ENCODE data around the gene COL4A1.

The COL4A1 gene

GRCh38 chr13:110158226-110158625 lies 148.7 kb downstream of the COL4A1 start:
- Histone ChIP-seq H3K36me3 (ENCODE audit: control insufficient read depth, insufficient read depth, low read length) (peaks cover 14% of the 10 kb centered on the region), H3K9me3 (ENCODE audit: control insufficient read depth, low read length) (no peaks in the 10 kb centered on the region), H3K27ac (ENCODE audit: insufficient read depth, low read depth, low read length, poor library complexity, severe bottlenecking) (no peak overlapping the region), H3K4me1 (ENCODE audit: control insufficient read depth, insufficient read depth, low read length) (no peaks in the 10 kb centered on the region), H3K4me3 (ENCODE audit: insufficient read depth, low read depth, low read length) (no peak overlapping the region), H3K27me3 (ENCODE audit: control insufficient read depth, insufficient read depth, low read length, poor library complexity, severe bottlenecking) (no peaks in the 10 kb centered on the region)
- WGBS, 2 experiments, result 92 to 94% methylated on average over 2 of the region's 2 CpGs

GRCh38 chr13:110157718-110158117 lies 149.2 kb downstream of the COL4A1 start:
- no peak overlapping the region for H3K4me3 ChIP-seq (ENCODE audit: insufficient read depth, low read depth, low read length)
- no peaks in the 10 kb centered on the region for H3K4me1 ChIP-seq (ENCODE audit: control insufficient read depth, insufficient read depth, low read length)
- whole genome bisulfite sequencing, 2 experiments, result 93 to 98% methylated on average over 1 of the region's 1 CpG
- H3K9me3 ChIP-seq (ENCODE audit: control insufficient read depth, low read length), result no peaks in the 10 kb centered on the region
- peaks cover 14% of the 10 kb centered on the region for H3K36me3 ChIP-seq (ENCODE audit: control insufficient read depth, insufficient read depth, low read length)
- H3K27me3 ChIP-seq (ENCODE audit: control insufficient read depth, insufficient read depth, low read length, poor library complexity, severe bottlenecking), result no peaks in the 10 kb centered on the region
- H3K27ac ChIP-seq (ENCODE audit: insufficient read depth, low read depth, low read length, poor library complexity, severe bottlenecking), result no peak overlapping the region

- Histone ChIP-seq H3K4me3 (ENCODE audit: insufficient read depth, low read depth, low read length) (no peak overlapping the region), H3K27ac (ENCODE audit: insufficient read depth, low read depth, low read length, poor library complexity, severe bottlenecking) (no peak overlapping the region), H3K36me3 (ENCODE audit: control insufficient read depth, insufficient read depth, low read length) (peaks cover 8% of the 10 kb centered on the region), H3K27me3 (ENCODE audit: control insufficient read depth, insufficient read depth, low read length, poor library complexity, severe bottlenecking) (no peaks in the 10 kb centered on the region), H3K4me1 (ENCODE audit: control insufficient read depth, insufficient read depth, low read length) (no peaks in the 10 kb centered on the region), H3K9me3 (ENCODE audit: control insufficient read depth, low read length) (no peaks in the 10 kb centered on the region)
- WGBS, 2 experiments, result 90 to 94% methylated on average over 4 to 5 of the region's 5 CpGs
These were observed 150.5 kb downstream of the COL4A1 start for GRCh38 chr13:110156301-110157049.

GRCh38 chr13:110155072-110155471 lies 151.9 kb downstream of the COL4A1 start:
- H3K4me3 ChIP-seq (ENCODE audit: insufficient read depth, low read depth, low read length), result no peak overlapping the region
- H3K27ac ChIP-seq (ENCODE audit: insufficient read depth, low read depth, low read length, poor library complexity, severe bottlenecking), result no peak overlapping the region
- 84 to 85% methylated on average over 14 of the region's 14 CpGs for WGBS, 2 experiments
- no peaks in the 10 kb centered on the region for H3K27me3 ChIP-seq (ENCODE audit: control insufficient read depth, insufficient read depth, low read length, poor library complexity, severe bottlenecking)
- no peaks in the 10 kb centered on the region for H3K9me3 ChIP-seq (ENCODE audit: control insufficient read depth, low read length)
- peaks cover 8% of the 10 kb centered on the region for H3K36me3 ChIP-seq (ENCODE audit: control insufficient read depth, insufficient read depth, low read length)
- no peaks in the 10 kb centered on the region for H3K4me1 ChIP-seq (ENCODE audit: control insufficient read depth, insufficient read depth, low read length)

- WGBS, 2 experiments, result 95 to 96% methylated on average over 7 of the region's 7 CpGs
- Histone ChIP-seq H3K27ac (ENCODE audit: insufficient read depth, low read depth, low read length, poor library complexity, severe bottlenecking) (no peak overlapping the region), H3K9me3 (ENCODE audit: control insufficient read depth, low read length) (no peaks in the 10 kb centered on the region), H3K36me3 (ENCODE audit: control insufficient read depth, insufficient read depth, low read length) (peaks cover 3% of the 10 kb centered on the region), H3K27me3 (ENCODE audit: control insufficient read depth, insufficient read depth, low read length, poor library complexity, severe bottlenecking) (no peaks in the 10 kb centered on the region), H3K4me3 (ENCODE audit: insufficient read depth, low read depth, low read length) (no peak overlapping the region), H3K4me1 (ENCODE audit: control insufficient read depth, insufficient read depth, low read length) (no peaks in the 10 kb centered on the region)
These were observed 152.5 kb downstream of the COL4A1 start for GRCh38 chr13:110154410-110154933.

- 93 to 94% methylated on average over 17 of the region's 17 CpGs for WGBS, 2 experiments
- Histone ChIP-seq H3K4me1 (ENCODE audit: control insufficient read depth, insufficient read depth, low read length) (no peaks in the 10 kb centered on the region), H3K9me3 (ENCODE audit: control insufficient read depth, low read length) (no peaks in the 10 kb centered on the region), H3K27me3 (ENCODE audit: control insufficient read depth, insufficient read depth, low read length, poor library complexity, severe bottlenecking) (no peaks in the 10 kb centered on the region), H3K36me3 (ENCODE audit: control insufficient read depth, insufficient read depth, low read length) (no peaks in the 10 kb centered on the region), H3K4me3 (ENCODE audit: insufficient read depth, low read depth, low read length) (no peak overlapping the region), H3K27ac (ENCODE audit: insufficient read depth, low read depth, low read length, poor library complexity, severe bottlenecking) (no peak overlapping the region)
These were observed 154.6 kb downstream of the COL4A1 start for GRCh38 chr13:110152351-110152750.

- no peak overlapping the region for H3K27ac ChIP-seq (ENCODE audit: insufficient read depth, low read depth, low read length, poor library complexity, severe bottlenecking)
- no peaks in the 10 kb centered on the region for H3K36me3 ChIP-seq (ENCODE audit: control insufficient read depth, insufficient read depth, low read length)
- no peaks in the 10 kb centered on the region for H3K27me3 ChIP-seq (ENCODE audit: control insufficient read depth, insufficient read depth, low read length, poor library complexity, severe bottlenecking)
- no peak overlapping the region for H3K4me3 ChIP-seq (ENCODE audit: insufficient read depth, low read depth, low read length)
- no peaks in the 10 kb centered on the region for H3K4me1 ChIP-seq (ENCODE audit: control insufficient read depth, insufficient read depth, low read length)
- H3K9me3 ChIP-seq (ENCODE audit: control insufficient read depth, low read length), result no peaks in the 10 kb centered on the region
- 91 to 95% methylated on average over 12 of the region's 12 CpGs for WGBS, 2 experiments
These were observed 155.5 kb downstream of the COL4A1 start for GRCh38 chr13:110151462-110151861.

- Histone ChIP-seq H3K27me3 (ENCODE audit: control insufficient read depth, insufficient read depth, low read length, poor library complexity, severe bottlenecking) (no peaks in the 10 kb centered on the region), H3K36me3 (ENCODE audit: control insufficient read depth, insufficient read depth, low read length) (no peaks in the 10 kb centered on the region), H3K27ac (ENCODE audit: insufficient read depth, low read depth, low read length, poor library complexity, severe bottlenecking) (no peak overlapping the region), H3K9me3 (ENCODE audit: control insufficient read depth, low read length) (no peaks in the 10 kb centered on the region), H3K4me3 (ENCODE audit: insufficient read depth, low read depth, low read length) (no peak overlapping the region), H3K4me1 (ENCODE audit: control insufficient read depth, insufficient read depth, low read length) (no peaks in the 10 kb centered on the region)
- WGBS, 2 experiments, result 94 to 96% methylated on average over 15 of the region's 15 CpGs
These were observed 156.4 kb downstream of the COL4A1 start for GRCh38 chr13:110150384-110151101.

- no peaks in the 10 kb centered on the region for H3K4me1 ChIP-seq (ENCODE audit: control insufficient read depth, insufficient read depth, low read length)
- 94 to 95% methylated on average over 7 of the region's 7 CpGs for whole genome bisulfite sequencing, 2 experiments
- no peaks in the 10 kb centered on the region for H3K27me3 ChIP-seq (ENCODE audit: control insufficient read depth, insufficient read depth, low read length, poor library complexity, severe bottlenecking)
- H3K9me3 ChIP-seq (ENCODE audit: control insufficient read depth, low read length), result no peaks in the 10 kb centered on the region
- H3K4me3 ChIP-seq (ENCODE audit: insufficient read depth, low read depth, low read length), result no peak overlapping the region
- no peaks in the 10 kb centered on the region for H3K36me3 ChIP-seq (ENCODE audit: control insufficient read depth, insufficient read depth, low read length)
- H3K27ac ChIP-seq (ENCODE audit: insufficient read depth, low read depth, low read length, poor library complexity, severe bottlenecking), result no peak overlapping the region
These were observed 157.9 kb downstream of the COL4A1 start for GRCh38 chr13:110149036-110149435.

GRCh38 chr13:110140099-110140498 lies 166.9 kb downstream of the COL4A1 start:
- Histone ChIP-seq H3K36me3 (ENCODE audit: control insufficient read depth, insufficient read depth, low read length) (no peaks in the 10 kb centered on the region), H3K9me3 (ENCODE audit: control insufficient read depth, low read length) (no peaks in the 10 kb centered on the region), H3K27ac (ENCODE audit: insufficient read depth, low read depth, low read length, poor library complexity, severe bottlenecking) (no peak overlapping the region), H3K27me3 (ENCODE audit: control insufficient read depth, insufficient read depth, low read length, poor library complexity, severe bottlenecking) (peaks cover 24% of the 10 kb centered on the region), H3K4me1 (ENCODE audit: control insufficient read depth, insufficient read depth, low read length) (peaks cover 17% of the 10 kb centered on the region), H3K4me3 (ENCODE audit: insufficient read depth, low read depth, low read length) (no peak overlapping the region)
- WGBS, 2 experiments, result 98% methylated on average over 3 of the region's 3 CpGs

Measured in ectodermal cell (in vitro differentiated cells).